Measurements from ENCODE around the gene MFSD11.

GRCh38 chr17:76791053-76791980 is 53.4 kb downstream of the MFSD11 start:
- TF ChIP-seq, protein P1, sequence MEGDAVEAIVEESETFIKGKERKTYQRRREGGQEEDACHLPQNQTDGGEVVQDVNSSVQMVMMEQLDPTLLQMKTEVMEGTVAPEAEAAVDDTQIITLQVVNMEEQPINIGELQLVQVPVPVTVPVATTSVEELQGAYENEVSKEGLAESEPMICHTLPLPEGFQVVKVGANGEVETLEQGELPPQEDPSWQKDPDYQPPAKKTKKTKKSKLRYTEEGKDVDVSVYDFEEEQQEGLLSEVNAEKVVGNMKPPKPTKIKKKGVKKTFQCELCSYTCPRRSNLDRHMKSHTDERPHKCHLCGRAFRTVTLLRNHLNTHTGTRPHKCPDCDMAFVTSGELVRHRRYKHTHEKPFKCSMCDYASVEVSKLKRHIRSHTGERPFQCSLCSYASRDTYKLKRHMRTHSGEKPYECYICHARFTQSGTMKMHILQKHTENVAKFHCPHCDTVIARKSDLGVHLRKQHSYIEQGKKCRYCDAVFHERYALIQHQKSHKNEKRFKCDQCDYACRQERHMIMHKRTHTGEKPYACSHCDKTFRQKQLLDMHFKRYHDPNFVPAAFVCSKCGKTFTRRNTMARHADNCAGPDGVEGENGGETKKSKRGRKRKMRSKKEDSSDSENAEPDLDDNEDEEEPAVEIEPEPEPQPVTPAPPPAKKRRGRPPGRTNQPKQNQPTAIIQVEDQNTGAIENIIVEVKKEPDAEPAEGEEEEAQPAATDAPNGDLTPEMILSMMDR (IDR thresholded peaks at IDR 0.05; ENCODE audit: low read depth, low read length, poor library complexity, severe bottlenecking), result no peak
- TF ChIP-seq EZH2phosphoT487 (IDR thresholded peaks at IDR 0.05; ENCODE audit: borderline replicate concordance, low read length), result no peak
